Measurements from ENCODE around the gene DLL4.

The DLL4 gene

DNA sequence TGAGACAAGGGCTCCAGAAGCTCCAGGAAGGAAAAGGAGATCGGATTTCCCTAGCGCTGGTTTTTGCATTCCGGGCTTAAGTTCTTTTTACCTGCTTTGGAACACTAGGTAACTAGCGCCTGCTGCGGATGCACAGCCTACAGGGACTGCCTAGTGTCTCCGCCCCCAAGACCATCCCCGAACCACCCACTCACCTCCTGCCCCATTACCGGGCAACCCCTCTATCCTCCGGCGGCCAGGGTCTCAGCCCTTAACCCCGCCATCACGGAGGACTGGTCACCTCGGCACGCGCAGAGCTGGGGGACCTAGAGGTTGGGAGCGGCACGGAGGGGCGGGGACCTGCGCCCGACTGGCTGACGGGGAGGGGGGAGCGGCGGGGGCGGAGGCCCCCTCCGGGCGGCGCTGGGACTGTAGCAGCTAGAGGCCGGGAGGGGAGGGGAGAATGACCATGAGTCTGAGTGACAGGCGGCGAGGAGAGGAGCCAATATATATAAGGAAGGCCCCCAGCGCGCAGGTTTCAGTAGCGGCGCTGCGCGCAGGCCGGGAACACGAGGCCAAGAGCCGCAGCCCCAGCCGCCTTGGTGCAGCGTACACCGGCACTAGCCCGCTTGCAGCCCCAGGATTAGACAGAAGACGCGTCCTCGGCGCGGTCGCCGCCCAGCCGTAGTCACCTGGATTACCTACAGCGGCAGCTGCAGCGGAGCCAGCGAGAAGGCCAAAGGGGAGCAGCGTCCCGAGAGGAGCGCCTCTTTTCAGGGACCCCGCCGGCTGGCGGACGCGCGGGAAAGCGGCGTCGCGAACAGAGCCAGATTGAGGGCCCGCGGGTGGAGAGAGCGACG, at the start of gene DLL4:
DLL4 (plus strand) TSS at position 520 of the 839 bp plus-strand sequence. CDS start 329 bp downstream, outside the sequence.
- H3K27ac ChIP-seq, result peak within 1 kb of the TSS; percentile 53
- TF ChIP-seq, protein P1, sequence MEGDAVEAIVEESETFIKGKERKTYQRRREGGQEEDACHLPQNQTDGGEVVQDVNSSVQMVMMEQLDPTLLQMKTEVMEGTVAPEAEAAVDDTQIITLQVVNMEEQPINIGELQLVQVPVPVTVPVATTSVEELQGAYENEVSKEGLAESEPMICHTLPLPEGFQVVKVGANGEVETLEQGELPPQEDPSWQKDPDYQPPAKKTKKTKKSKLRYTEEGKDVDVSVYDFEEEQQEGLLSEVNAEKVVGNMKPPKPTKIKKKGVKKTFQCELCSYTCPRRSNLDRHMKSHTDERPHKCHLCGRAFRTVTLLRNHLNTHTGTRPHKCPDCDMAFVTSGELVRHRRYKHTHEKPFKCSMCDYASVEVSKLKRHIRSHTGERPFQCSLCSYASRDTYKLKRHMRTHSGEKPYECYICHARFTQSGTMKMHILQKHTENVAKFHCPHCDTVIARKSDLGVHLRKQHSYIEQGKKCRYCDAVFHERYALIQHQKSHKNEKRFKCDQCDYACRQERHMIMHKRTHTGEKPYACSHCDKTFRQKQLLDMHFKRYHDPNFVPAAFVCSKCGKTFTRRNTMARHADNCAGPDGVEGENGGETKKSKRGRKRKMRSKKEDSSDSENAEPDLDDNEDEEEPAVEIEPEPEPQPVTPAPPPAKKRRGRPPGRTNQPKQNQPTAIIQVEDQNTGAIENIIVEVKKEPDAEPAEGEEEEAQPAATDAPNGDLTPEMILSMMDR (conservative IDR thresholded peaks at IDR 0.05), result 0 out of 2 replicates have a peak, but pooled peaks have one; percentile 2

DNA sequence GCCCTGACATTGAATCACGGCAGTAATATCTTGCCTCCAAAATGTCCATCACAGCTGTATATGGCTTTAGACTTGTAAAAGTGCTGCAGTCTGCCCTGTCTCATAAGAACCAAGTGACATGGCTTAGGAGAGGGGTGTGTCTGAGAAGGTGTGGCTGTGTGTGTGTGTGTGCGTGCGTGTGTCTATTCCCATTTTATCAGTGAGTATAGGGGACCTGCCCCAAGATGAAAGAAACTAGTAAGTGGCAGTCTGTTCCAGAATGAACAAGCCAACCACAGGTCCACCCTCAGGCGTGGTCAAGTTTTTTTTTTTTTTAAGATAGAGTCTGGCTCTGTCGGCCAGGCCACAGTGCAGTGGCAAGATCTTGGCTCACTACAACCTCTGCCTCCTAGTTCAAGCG, 49.5 kb upstream of the DLL4 start:
- TF ChIP-seq, protein P1 (conservative IDR thresholded peaks at IDR 0.05), result no peak
- no peak overlapping the region for H3K27ac ChIP-seq

DNA sequence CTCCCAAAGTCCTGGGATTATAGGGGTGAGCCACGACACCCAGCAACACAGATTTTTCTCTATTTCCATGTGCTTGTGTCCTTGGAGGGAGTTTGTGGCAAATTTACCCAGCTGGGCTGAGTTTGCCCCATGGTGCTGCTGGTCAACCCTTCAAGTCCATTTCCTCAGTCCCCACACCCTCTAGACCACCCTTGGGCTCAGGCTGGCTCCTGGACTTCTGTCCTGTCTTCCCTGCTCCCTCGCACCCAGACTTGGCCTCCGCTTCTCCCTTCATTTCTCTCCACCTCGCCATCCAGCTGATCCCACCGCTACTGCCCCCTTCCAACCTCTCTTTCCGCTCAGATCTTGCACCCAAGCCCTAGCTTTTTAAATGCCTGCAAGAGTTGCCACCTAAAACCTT, 47.8 kb upstream of the DLL4 start:
- TF ChIP-seq, protein P1 (conservative IDR thresholded peaks at IDR 0.05), result no peak

DNA sequence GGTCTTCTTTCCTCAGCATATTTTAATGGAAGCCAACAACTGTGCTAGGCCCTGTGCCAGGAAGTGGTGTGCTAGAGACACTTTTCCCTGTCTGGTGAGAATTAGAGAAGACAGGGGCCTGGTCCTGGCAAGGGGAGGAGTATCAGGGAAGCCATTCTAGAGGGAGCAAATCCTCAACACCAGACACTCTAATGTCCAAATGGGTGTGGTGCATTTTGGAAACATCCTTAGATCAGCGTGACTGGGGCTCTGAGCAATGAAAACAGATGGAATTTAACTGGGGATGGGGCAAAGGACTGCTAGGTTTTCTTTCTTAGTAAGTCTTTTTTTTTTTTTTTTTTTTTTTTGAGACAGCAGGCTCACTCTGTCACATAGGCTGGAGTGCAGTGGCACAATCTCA, 42.6 kb upstream of the DLL4 start:
- TF ChIP-seq, protein P1 (conservative IDR thresholded peaks at IDR 0.05), result no peak
- H3K27ac ChIP-seq, result no peak overlapping the region

More for the DNA sequence above, 47.8 kb upstream of the DLL4 start:
- H3K27ac ChIP-seq, result no peak overlapping the region

DNA sequence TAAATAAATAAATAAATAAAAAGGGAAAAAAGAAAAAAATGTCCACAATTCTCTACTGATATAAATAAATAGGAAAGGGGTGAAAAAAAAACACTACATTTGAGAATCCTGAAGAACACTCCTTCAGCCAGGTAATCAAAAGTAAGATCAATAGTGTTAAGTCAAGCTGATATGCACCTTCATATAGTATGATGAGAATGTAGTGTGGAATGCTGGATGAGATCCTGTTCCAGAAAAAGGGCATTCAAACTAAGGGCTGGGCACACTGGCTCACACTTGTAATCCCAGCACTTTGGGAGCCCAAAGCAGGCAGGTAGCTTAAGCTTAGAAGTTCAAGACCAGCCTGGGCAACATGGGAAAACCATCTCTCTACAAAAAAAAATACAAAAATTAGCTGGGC, 40.0 kb upstream of the DLL4 start:
- H3K27ac ChIP-seq, result no peak overlapping the region
- TF ChIP-seq, protein P1 (conservative IDR thresholded peaks at IDR 0.05), result no peak

DNA sequence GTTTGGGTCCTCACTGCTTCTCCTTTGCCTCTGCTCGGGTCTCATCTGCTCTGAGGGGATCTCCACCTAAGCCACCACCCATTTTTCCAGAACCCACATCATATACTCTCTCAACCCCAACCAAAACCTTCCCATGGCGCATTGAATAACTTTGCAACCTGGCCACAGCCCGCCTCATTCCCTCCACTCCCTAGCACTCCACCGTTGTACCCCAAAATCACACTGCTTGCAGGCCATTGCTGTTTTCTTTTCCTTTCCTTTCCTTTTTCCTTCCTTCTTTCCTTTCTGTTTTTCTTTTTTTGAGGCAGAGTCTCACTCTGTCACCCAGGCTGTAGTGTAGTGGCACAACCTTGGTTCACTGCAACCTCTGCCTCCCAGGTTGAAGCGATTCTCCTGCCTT, 38.0 kb upstream of the DLL4 start:
- TF ChIP-seq, protein P1 (conservative IDR thresholded peaks at IDR 0.05), result no peak
- H3K27ac ChIP-seq, result peak overlapping the region; percentile 25

DNA sequence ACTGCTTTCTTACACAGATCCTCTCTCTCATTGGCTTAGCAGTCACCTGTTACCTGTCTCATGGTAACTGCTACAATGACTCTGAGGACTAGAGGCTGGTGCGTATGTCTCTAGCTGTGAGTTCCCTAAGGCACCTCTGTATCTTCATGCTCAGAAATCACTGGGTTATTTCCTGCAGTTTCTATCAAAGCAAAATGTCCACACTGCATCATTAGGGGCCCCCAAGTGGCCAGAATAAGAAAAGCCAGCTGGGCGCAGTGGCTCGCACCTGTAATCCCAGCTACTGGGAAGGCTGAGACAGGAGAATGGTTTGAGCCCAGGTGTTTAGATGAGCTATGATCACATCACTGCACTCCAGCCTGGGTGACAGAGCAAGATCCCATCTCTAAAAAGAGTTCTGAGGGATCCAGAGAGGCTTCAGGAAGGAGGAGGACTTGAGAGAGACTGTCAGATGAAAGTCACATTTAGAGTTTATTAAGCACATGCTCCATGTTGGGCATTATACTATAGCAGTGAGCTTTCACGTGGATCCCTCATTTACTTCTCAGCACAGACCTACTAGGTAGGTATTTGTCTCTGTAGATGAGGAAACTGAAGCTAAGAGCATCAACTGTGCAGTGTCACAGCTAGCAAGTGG, 37.2 kb upstream of the DLL4 start:
- H3K27ac ChIP-seq, result peak overlapping the region; percentile 25

More for the DNA sequence above, 37.2 kb upstream of the DLL4 start:
- TF ChIP-seq, protein P1 (conservative IDR thresholded peaks at IDR 0.05), result peak; percentile 87

Data from VCaP (cell line).